A549 (cell line): Measurements from ENCODE around the gene CEND1.

Source experiments
- CEBPB ChIP-seq, 2 experiments: fragments of >200 bp in 1 of 2; sonication (Bioruptor Twin) in 1 of 2; formaldehyde crosslinking in 1 of 2; IDR thresholded peaks; 2 replicates each; pipeline ENCODE4 v1.6.1; 2012 to 2016
- CTCF ChIP-seq: fragments of >200 bp; sonication (Bioruptor Twin); formaldehyde crosslinking; IDR thresholded peaks from 3 replicates; pipeline ENCODE4 v1.5.1; 2016
- RAD21 ChIP-seq, 2 experiments: fragments of >200 bp in 1 of 2; sonication (Bioruptor Twin) in 1 of 2; formaldehyde crosslinking in 1 of 2; IDR thresholded peaks in 1 of 2; conservative IDR thresholded peaks in 1 of 2; 2 replicates in 1 of 2; 3 replicates in 1 of 2; pipeline ENCODE4 v1.6.1; 2012 to 2018; ENCODE audit warnings: inconsistent platforms in 1 of 2

DNA sequence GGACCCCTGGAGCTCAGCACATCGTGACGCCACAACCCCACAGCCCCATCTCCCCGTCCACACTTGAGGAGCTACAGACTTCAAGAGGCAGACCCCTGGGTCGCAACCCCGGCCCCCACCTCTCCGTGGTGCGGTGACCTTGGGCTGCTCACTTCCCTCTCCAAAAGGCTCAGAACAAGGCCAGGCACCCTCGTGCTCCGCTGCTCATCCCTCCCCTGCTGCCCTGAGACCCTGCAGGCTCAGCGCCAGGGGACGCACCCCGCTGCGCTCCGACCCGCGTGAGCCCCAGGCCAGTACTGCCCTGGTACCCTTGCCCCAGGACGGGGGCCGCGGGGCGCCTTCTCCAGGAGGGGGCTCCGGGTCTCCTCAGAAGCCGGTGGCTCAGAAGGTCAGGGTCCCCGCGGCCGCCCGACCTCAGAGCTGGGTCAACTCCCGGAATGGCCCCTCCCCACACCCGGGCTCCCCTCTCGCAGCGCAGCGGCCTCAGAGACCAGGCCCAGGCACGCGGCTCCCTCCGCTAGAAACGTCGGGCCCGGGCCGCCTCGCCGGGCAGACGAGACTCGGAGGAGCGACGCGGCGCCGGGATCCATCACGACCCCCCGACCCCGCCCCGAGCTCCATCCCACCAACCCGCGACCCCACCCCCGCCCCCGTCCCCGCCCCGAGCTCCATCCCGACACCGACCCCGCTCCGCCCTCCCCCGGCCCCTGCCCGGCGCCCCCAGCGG lies 13.2 kb downstream of the CEND1 start:
- no peak for TF ChIP-seq CTCF
- TF ChIP-seq CEBPB (IDR thresholded peaks at IDR 0.05): no peak
- TF ChIP-seq RAD21 (conservative IDR thresholded peaks at IDR 0.05 in 1 of 2, IDR thresholded peaks at IDR 0.05 in 1 of 2): no peak
